GM19455 (cell line): ENCODE results near the gene GALNT17.
"Not testable (repeated sequence)": the region's sequence is repeated elsewhere in the genome, so short reads cannot be mapped to it uniquely, and the experiment has no call there.

Experiments
- ATAC-seq: cut with Tn5 transposase; IDR thresholded peaks from one replicate; pipeline ENCODE4 v1.9.1; 2021; ENCODE audit not compliant: unreplicated experiment

Gene GALNT17

DNA sequence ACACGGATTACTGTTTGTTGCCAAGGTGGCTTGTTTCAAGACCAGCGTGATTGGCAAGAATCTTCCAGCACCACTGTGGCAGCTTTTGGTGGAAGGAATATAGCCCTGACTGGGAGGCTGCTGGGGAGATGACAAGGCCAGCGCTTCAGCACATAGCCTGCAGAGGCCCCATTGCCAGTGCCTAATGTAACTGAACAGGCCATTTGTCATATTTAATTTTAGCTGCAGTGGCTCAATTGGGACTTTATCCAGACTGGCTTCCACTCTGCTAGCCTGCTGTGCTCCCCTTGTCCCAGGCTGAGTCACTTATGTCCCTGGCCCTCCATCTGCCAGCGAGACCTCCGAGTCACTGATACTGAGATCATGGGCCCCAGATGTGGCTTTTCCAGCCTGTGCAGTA, 483.1 kb downstream of the GALNT17 start:
- no peak for ATAC-seq

GRCh38 chr7:71616217-71616616, 484.3 kb downstream of the GALNT17 start:
- no peak for ATAC-seq

DNA sequence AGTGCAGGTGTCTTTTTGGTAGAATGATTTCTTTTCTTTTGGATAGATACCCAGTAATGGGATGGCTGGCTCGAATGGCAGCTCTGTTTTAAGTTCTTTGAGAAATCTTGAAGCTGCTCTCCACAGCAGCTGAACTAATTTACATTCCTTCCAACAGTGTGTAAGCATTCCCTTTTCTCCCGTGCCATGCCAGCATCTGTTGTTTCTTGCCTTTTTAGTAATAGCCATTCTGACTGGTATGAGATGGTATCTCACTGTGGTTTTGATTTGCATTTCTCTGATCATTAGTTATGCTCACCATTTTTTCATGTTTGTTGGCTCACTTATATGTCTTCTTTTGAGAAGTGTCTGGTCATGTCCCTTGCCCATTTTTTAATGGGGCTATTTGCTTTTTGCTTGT, 486.3 kb downstream of the GALNT17 start:
- ATAC-seq: no peak

DNA sequence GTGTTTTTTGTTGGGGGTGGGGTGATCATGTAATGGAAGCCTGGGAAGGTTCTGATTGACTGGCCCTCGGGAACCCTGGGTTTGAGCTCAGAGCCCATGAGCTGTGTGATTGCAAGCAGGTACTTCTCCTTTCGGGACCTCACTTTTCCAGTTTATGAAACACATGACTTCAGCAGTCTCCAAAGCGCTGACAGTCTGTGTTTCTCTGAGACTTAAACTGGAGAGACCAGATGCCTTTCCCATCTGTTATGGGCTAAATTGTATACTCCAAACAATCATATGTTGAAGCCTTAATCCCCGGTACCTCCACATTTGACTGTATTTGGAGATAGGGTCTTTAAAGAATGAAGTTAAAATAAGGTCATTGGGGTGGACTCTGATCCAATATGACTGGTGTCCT, 493.6 kb downstream of the GALNT17 start:
- no peak for ATAC-seq

DNA sequence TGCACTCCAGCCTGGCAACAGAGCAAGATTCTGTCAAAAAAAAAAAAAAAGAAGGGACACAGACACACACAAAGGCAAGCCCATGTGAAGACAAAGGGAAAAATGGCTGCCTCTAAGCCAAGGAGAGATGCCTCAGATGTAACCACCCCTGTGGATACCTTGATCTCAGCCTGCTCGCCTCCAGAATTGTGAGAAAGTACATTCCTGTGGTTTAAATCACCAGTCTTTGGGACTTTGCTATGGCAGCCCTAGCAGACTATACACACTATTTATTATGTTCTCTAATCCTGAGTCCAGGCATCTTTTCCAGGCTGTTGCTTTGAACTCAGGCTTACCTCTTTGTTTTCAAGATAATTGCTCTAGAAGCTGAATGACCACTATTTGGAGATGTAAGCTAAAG, 494.3 kb downstream of the GALNT17 start:
- no peak for ATAC-seq

- no peak for ATAC-seq
Observed at GRCh38 chr7:71627651-71628050, 495.7 kb downstream of the GALNT17 start.

DNA sequence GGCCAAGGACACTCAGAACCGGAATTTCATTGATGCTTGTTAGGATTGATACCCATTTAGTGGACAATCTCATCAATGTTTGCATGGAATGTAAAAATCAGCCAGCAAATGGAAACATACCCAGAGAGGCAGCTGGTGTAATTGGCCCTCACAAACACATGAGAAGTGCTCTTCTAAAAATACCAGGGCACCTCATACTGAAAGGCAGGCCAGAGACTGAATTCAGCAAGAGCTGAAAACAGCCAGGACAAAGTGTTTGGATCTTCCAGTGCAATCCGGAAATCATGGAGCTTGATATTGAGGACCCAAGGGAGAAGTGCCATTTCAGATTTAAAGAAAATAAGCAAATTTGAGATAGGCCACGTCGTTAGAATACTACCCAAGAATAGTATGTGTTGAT, 498.6 kb downstream of the GALNT17 start:
- ATAC-seq: no peak

DNA sequence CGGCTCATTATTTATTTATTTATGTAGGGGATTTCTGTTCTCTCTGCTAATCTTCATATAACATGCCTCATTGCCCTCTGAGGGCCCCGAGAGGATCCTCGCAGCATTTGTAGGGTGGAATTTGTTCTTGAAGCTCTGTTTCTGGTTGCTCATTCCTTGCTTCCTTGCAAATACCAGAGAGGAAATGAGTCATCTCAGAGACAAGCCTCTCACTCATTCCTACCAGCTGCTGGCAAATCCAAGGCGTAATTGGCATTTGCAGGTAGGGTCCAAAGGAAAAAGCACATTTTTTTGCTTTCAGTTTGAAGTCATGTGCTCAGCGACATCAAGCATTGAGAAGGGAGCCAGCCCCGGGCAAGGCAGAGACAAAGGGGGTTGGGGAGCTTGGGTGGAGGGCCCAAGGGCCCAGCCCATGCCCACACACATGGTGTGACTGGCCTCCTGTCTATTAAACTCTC, 501.6 kb downstream of the GALNT17 start:
- ATAC-seq: no peak

- ATAC-seq: not testable (repeated sequence)
Observed at GRCh38 chr7:71635849-71636248, 503.9 kb downstream of the GALNT17 start.

DNA sequence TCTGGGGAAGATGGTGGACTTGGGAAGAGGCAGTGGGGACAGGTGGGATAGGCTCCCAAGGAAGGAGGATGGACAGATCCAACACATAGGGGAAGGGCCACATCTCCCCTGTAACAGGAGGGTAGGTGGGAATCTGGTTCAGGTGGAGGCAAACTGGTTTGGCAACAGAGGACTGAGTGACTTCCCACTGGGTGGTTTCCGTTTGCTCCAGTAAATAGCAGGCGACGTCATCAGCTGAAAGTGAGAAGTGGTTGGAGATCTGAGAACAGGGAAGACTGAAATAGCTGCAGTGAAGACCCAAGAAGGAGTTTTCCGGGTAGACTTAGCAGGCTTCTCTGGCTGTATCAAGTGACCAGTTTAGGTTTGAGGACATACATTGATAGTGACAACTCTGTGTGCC, 504.4 kb downstream of the GALNT17 start:
- ATAC-seq: no peak

- no peak for ATAC-seq
Observed at GRCh38 chr7:71637578-71637977, 505.6 kb downstream of the GALNT17 start.

- ATAC-seq: no peak
Observed at GRCh38 chr7:71638108-71638507, 506.2 kb downstream of the GALNT17 start.

GRCh38 chr7:71639382-71640085, 507.6 kb downstream of the GALNT17 start:
- ATAC-seq: no peak

DNA sequence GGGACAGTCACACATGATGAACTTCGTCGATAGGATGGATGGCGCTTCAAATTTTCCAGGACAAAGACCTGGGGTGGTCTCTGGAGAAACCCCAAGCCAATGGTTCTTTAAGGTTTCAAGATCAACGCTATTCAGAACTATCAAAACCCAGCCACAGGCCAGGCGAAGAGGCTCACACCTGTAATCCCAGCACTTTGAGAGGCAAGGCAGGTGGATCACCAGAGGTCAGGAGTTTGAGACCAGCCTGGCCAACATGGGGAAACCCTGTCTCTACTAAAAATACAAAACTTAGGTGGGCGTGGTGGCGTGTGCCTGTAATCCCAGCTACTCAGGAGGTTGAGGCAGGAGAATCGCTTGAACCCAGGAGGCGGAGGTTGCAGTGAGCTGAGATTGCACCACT, 511.1 kb downstream of the GALNT17 start:
- not testable (repeated sequence) for ATAC-seq

- no peak for ATAC-seq
Observed at GRCh38 chr7:71645836-71646235, 513.9 kb downstream of the GALNT17 start.

- no peak for ATAC-seq
Observed at GRCh38 chr7:71649812-71650211, 517.9 kb downstream of the GALNT17 start.

DNA sequence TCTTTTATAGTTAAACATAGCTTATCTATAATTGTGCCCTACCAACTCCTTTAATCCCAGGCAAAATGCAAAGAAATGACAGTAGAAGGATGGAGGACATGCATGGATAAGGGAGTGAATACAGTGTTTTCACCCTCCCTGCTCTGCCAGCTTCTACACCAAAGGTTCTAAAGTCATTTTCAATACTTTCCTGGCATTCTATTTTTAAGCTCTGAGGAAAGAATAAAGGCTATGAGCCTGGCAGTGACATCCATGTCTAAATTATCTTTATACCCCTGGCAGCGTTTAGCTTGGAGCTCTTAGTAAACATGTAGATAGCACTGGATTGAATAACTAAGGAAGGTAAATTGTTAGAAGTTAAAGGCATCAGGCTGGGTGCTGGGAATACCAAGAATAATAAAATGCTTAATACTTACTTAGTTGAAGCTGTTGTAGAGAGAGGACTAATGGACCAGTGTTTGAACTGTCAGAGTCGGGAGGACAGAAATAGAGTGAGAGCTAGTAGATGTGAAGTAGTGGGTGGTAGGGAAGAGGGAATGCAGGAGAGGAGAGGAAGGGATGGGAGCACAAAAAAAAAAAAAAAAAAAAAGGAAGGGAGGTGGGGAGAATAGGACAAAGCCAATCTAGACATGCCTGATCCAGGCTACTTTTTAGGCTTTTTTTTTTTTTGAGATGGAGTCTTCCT, 518.9 kb downstream of the GALNT17 start:
- no peak for ATAC-seq

GRCh38 chr7:71652510-71652909, 520.6 kb downstream of the GALNT17 start:
- ATAC-seq: no peak

DNA sequence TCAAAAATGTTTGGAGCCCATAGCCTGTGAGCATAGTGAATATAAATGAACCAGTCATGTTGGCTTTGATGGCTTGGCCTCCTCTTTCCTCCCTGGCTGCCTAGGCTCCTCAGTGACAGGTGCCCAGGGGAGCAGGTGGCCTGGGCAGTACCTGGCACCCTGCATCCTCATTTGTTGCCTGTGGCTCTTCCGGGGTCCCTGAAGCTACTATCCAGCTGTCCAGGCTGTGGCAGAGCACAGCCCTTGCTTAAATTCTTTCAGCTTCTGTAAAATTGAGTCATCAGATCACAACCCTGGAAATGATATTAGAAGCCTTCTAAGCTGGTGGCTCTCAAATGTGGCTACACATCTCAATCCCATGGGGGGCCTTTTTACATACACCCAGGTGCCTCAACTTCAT, 525.4 kb downstream of the GALNT17 start:
- no peak for ATAC-seq

DNA sequence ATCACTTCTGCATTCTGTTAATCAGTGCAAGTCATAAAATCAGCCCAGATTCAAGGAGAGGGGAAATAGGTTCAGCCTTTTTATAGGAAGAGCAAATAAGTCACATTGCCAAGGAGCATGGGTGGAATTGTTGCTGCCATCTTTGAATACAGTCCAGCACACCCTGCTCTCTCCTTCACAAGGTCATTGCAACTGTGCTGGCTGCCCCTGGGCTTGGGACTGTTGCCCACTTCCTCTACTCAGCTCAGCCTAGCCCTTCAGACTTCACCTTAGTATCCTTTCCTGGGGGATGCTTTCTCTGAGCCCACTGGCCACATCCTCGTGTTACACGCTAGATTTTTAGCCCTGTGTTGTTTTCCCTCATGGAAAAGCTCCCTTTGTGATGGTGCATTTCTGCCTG, 527.7 kb downstream of the GALNT17 start:
- no peak for ATAC-seq

DNA sequence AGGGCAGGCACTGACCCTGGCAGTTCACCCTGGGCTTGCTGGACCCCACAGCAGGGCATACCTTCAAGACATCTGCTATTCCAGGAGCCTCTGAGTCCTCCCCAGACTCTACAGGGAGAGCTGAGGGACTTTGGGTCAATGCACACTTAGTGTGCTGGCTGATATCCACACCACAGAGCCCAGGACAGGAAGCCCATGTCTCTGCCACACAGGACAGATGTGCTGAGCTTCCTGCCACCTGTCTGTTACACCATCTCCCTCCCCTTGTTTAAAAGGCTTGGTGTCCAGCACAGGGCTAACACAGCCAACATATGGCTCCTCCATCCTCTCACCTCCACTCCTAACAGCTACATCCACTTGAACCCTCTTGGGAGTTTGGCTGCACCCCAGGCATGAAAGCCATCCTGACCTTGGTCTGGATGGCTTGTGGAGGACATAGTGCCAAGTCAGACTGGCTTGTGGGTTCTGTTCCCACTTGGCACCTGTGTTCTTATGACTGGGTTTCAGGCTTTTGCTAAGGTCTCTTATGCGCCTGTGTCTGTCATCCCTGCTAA, 529.8 kb downstream of the GALNT17 start:
- no peak for ATAC-seq

DNA sequence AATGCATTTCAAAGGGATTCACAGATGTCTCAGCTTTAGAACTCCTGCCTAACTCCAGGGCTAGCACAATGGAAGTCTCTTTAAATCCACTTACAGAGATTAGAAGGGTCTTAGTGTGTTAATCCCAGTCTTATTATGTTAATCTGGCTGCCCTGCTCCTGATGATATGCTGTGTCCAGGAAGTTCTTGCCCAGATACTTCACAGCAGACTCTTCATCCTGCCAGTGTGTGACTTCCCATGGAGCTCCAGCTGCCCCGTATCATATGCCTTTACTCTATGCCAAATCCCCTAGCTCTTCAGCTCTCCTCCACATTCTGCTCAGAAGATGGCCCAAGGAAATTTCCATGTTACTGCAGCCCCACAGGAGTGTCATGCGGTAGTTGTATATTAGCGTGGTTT, 533.8 kb downstream of the GALNT17 start:
- ATAC-seq: no peak
